NCI-H1417 treated with DMSO at 0.1 percent for 48 hours (cell line): ENCODE data around the gene SPCS1.
A peak's percentile ranks its signal among the peaks of the same experiment; 100 is the strongest.
"Not testable (repeated sequence)": the region's sequence is repeated elsewhere in the genome, so short reads cannot be mapped to it uniquely, and the experiment has no call there.

Source experiments
- DNase-seq: peaks from one replicate; lab custom pipeline; 2025; lab: John Stamatoyannopoulos, UW

SPCS1 gene

GRCh38 chr3:52705688-52706686 is at the start of gene SPCS1, which contains the start of gene GLT8D1:
Gene SPCS1, plus strand, starts transcription at chr3:52706106. Its CDS starts 141 bp downstream, at chr3:52706247.
Gene GLT8D1, minus strand, starts transcription at chr3:52705791. Its CDS starts 5,331 bp downstream, at chr3:52700460.
- DNase-seq: peak; percentile 11

- DNase-seq: no peak
Observed at GRCh38 chr3:52660046-52660445, 45.9 kb upstream of the SPCS1 start.

GRCh38 chr3:52663098-52663497 is 42.8 kb upstream of the SPCS1 start:
- no peak for DNase-seq

GRCh38 chr3:52670621-52671521 is 35.0 kb upstream of the SPCS1 start:
- no peak for DNase-seq

- DNase-seq: no peak
Observed at GRCh38 chr3:52671676-52672075, 34.2 kb upstream of the SPCS1 start.

- DNase-seq: not testable (repeated sequence)
Observed at GRCh38 chr3:52676201-52676600, 29.7 kb upstream of the SPCS1 start.

- no peak for DNase-seq
Observed at GRCh38 chr3:52678265-52679198, 27.4 kb upstream of the SPCS1 start.

GRCh38 chr3:52679199-52679538 is 26.7 kb upstream of the SPCS1 start:
- no peak for DNase-seq

GRCh38 chr3:52679811-52680210 is 26.1 kb upstream of the SPCS1 start:
- DNase-seq: no peak

- DNase-seq: no peak
Observed at GRCh38 chr3:52681596-52681995, 24.3 kb upstream of the SPCS1 start.

GRCh38 chr3:52682016-52682415 is 23.9 kb upstream of the SPCS1 start:
- no peak for DNase-seq

- no peak for DNase-seq
Observed at GRCh38 chr3:52683611-52684010, 22.3 kb upstream of the SPCS1 start.

- no peak for DNase-seq
Observed at GRCh38 chr3:52684184-52684583, 21.7 kb upstream of the SPCS1 start.

GRCh38 chr3:52685285-52685708 is 20.6 kb upstream of the SPCS1 start:
- DNase-seq: peak; percentile 40

- DNase-seq: peak; percentile 52
Observed at GRCh38 chr3:52685709-52686691, 19.9 kb upstream of the SPCS1 start, which contains the start of the genes GNL3 and PBRM1. Gene GNL3, plus strand, starts transcription at chr3:52686032. Its CDS starts 61 bp downstream, at chr3:52686093. Gene PBRM1, minus strand, starts transcription at chr3:52685913.

- DNase-seq: no peak
Observed at GRCh38 chr3:52688266-52688665, 17.6 kb upstream of the SPCS1 start.

GRCh38 chr3:52689151-52689550 is 16.8 kb upstream of the SPCS1 start:
- DNase-seq: no peak

GRCh38 chr3:52690560-52690959 is 15.3 kb upstream of the SPCS1 start:
- no peak for DNase-seq

- DNase-seq: no peak
Observed at GRCh38 chr3:52693071-52693470, 12.8 kb upstream of the SPCS1 start.
